ENCODE measurements around the gene ZNHIT6. TPM values are rescaled to one million over a fixed set of nuclear protein-coding genes. Genes with fewer than 3 reads are reported as not detected.
"Not testable (repeated sequence)": the region's sequence is repeated elsewhere in the genome, so short reads cannot be mapped to it uniquely, and the experiment has no call there.

ZNHIT6 gene
- total and polyA plus RNA-seq, 5 donors from 2014 or later, result 14.5 to 20.3 (median 16.4) TPM

DNA sequence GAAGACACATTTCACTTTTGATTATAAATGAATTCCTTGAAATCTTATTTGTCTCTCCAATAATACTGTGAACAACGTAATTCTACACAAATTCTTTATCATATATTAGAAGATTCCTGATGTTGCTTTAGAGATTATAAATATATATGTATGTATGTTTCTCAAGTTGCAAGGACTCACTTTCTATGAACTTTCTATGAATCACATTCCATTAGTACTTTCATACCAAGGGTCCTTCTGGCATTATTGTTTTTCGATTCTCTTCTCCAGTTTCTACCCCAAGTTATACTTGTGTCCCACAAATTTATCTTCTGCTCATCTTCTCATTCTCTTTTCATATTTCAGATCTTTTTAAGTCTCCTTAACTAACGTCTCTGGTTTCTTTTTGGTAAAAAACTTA is 55.9 kb downstream of the ZNHIT6 start:
- ATAC-seq (ENCODE audit: low read depth in 2 of 2) (no peak), DNase-seq (no peak)
- Histone ChIP-seq H3K4me3 (ENCODE audit: low read depth, low read length) (no peak overlapping the region), H3K27ac (ENCODE audit: insufficient read depth, low read length, poor library complexity, severe bottlenecking) (no peak overlapping the region), H3K4me1 (ENCODE audit: control insufficient read depth, insufficient read depth, low read length, poor library complexity, severe bottlenecking) (no peaks in the 10 kb centered on the region), H3K36me3 (ENCODE audit: control insufficient read depth, insufficient read depth, low read length) (peaks cover 39% of the 10 kb centered on the region), H3K9me3 (ENCODE audit: control insufficient read depth in 2 of 2, low read length in 2 of 2) (peaks cover 3 to 4% of the 10 kb centered on the region in 2 experiments), H3K27me3 (ENCODE audit: control insufficient read depth, insufficient read depth, low read length) (no peaks in the 10 kb centered on the region)
- H3K9me3 Mint-ChIP-seq, result peaks cover 0 to 11% (median 2%) of the 10 kb centered on the region in 7 donors
- H3K27ac Mint-ChIP-seq, result no peak overlapping the region
- H3K36me3 Mint-ChIP-seq, result peaks cover 66% of the 10 kb centered on the region
- H3K4me3 Mint-ChIP-seq, result no peak overlapping the region
- H3K4me1 Mint-ChIP-seq, result peaks cover 0 to 7% (median 0%) of the 10 kb centered on the region in 4 donors
- H3K27me3 Mint-ChIP-seq, result no peaks in the 10 kb centered on the region

GRCh38 chr1:85650645-85651044 is 57.6 kb downstream of the ZNHIT6 start:
- Mint-ChIP-seq H3K27ac (no peak overlapping the region), H3K4me1 (peaks cover 0 to 3% (median 0%) of the 10 kb centered on the region in 4 donors), H3K36me3 (peaks cover 56% of the 10 kb centered on the region), H3K9me3 (peaks cover 0 to 13% (median 2%) of the 10 kb centered on the region in 7 donors), H3K27me3 (no peaks in the 10 kb centered on the region), H3K4me3 (no peak overlapping the region)
- DNase-seq, result no peak
- H3K4me1 ChIP-seq (ENCODE audit: control insufficient read depth, insufficient read depth, low read length, poor library complexity, severe bottlenecking), result no peaks in the 10 kb centered on the region
- ATAC-seq (ENCODE audit: low read depth in 2 of 2), result no peak
- no peaks in the 10 kb centered on the region for H3K27me3 ChIP-seq (ENCODE audit: control insufficient read depth, insufficient read depth, low read length)
- no peak overlapping the region for H3K27ac ChIP-seq (ENCODE audit: insufficient read depth, low read length, poor library complexity, severe bottlenecking)
- H3K9me3 ChIP-seq (ENCODE audit: control insufficient read depth in 2 of 2, low read length in 2 of 2), result peaks cover 3 to 4% of the 10 kb centered on the region in 2 experiments
- H3K36me3 ChIP-seq (ENCODE audit: control insufficient read depth, insufficient read depth, low read length), result peaks cover 31% of the 10 kb centered on the region
- no peak overlapping the region for H3K4me3 ChIP-seq (ENCODE audit: low read depth, low read length)

DNA sequence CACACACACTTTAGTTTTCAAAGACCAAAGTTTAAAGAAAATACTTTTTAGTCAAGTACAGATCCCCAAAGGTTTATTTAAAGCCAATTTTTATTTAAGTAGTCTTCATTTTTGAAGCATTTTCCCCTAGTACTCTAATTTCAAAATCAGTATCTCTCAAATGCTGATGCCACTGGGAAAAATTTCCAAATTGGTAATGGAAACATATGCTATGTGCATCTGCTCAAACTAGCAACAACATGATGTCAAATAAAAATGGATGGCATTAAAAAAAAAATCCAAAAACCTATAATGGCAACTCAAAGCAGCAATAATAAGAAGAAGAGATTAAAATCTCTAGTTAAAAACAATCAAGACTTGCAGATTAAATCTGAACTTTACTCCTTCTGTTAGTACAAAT is 58.6 kb downstream of the ZNHIT6 start:
- H3K4me1 ChIP-seq (ENCODE audit: control insufficient read depth, insufficient read depth, low read length, poor library complexity, severe bottlenecking), result no peaks in the 10 kb centered on the region
- H3K27me3 ChIP-seq (ENCODE audit: control insufficient read depth, insufficient read depth, low read length), result no peaks in the 10 kb centered on the region
- Mint-ChIP-seq H3K27me3 (no peaks in the 10 kb centered on the region), H3K4me1 (no peaks in the 10 kb centered on the region), H3K4me3 (no peak overlapping the region), H3K36me3 (peaks cover 49% of the 10 kb centered on the region), H3K27ac (no peak overlapping the region), H3K9me3 (peaks cover 0 to 16% (median 2%) of the 10 kb centered on the region in 7 donors)
- DNase-seq (no peak), ATAC-seq (ENCODE audit: low read depth in 2 of 2) (no peak)
- peaks cover 27% of the 10 kb centered on the region for H3K36me3 ChIP-seq (ENCODE audit: control insufficient read depth, insufficient read depth, low read length)
- no peak overlapping the region for H3K27ac ChIP-seq (ENCODE audit: insufficient read depth, low read length, poor library complexity, severe bottlenecking)
- no peak overlapping the region for H3K4me3 ChIP-seq (ENCODE audit: low read depth, low read length)
- peaks cover 3 to 4% of the 10 kb centered on the region in 2 experiments for H3K9me3 ChIP-seq (ENCODE audit: control insufficient read depth in 2 of 2, low read length in 2 of 2)

- not testable (repeated sequence) for H3K4me3 ChIP-seq (ENCODE audit: low read depth, low read length); H3K4me1 ChIP-seq (ENCODE audit: control insufficient read depth, insufficient read depth, low read length, poor library complexity, severe bottlenecking); H3K4me3 Mint-ChIP-seq; H3K27ac Mint-ChIP-seq; ATAC-seq (ENCODE audit: low read depth in 2 of 2); H3K27me3 Mint-ChIP-seq; H3K27me3 ChIP-seq (ENCODE audit: control insufficient read depth, insufficient read depth, low read length); H3K4me1 Mint-ChIP-seq; DNase-seq; H3K27ac ChIP-seq (ENCODE audit: insufficient read depth, low read length, poor library complexity, severe bottlenecking)
- peaks cover 33% of the 10 kb centered on the region for H3K36me3 Mint-ChIP-seq
- H3K9me3 Mint-ChIP-seq, result peaks cover 0 to 37% (median 16%) of the 10 kb centered on the region in 7 donors
- peaks cover 15% of the 10 kb centered on the region for H3K36me3 ChIP-seq (ENCODE audit: control insufficient read depth, insufficient read depth, low read length)
- peaks cover 16% of the 10 kb centered on the region in 2 experiments for H3K9me3 ChIP-seq (ENCODE audit: control insufficient read depth in 2 of 2, low read length in 2 of 2)
Observed at GRCh38 chr1:85641598-85642556, 66.4 kb downstream of the ZNHIT6 start.

- H3K4me3 ChIP-seq (ENCODE audit: low read depth, low read length); H3K4me1 Mint-ChIP-seq; H3K27me3 ChIP-seq (ENCODE audit: control insufficient read depth, insufficient read depth, low read length); H3K27me3 Mint-ChIP-seq; H3K27ac ChIP-seq (ENCODE audit: insufficient read depth, low read length, poor library complexity, severe bottlenecking); H3K27ac Mint-ChIP-seq; ATAC-seq (ENCODE audit: low read depth in 2 of 2); DNase-seq; H3K4me3 Mint-ChIP-seq; H3K4me1 ChIP-seq (ENCODE audit: control insufficient read depth, insufficient read depth, low read length, poor library complexity, severe bottlenecking): not testable (repeated sequence)
- H3K9me3 Mint-ChIP-seq, result peaks cover 0 to 37% (median 16%) of the 10 kb centered on the region in 7 donors
- peaks cover 47% of the 10 kb centered on the region for H3K36me3 Mint-ChIP-seq
- peaks cover 15% of the 10 kb centered on the region for H3K36me3 ChIP-seq (ENCODE audit: control insufficient read depth, insufficient read depth, low read length)
- H3K9me3 ChIP-seq (ENCODE audit: control insufficient read depth in 2 of 2, low read length in 2 of 2), result peaks cover 16% of the 10 kb centered on the region in 2 experiments
Observed at GRCh38 chr1:85639920-85640319, 68.3 kb downstream of the ZNHIT6 start.

DNA sequence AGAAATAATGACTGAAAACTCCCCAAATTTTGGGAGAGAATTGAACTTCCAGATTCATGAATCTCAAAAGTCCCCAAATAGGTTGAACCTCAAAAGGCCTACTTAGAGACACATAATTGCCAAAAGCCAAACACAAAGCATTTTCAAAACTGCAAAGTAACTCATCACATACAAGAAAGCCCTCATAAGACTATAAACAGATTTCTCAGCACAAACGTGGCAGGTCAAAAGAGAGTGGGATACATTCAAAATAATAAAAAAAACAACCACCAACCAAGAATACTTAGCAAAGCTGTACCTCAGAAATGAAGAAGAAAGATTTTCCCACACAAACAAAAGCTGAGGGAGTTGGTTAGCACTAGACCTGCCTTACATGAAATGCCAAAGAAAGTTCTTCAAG is 69.8 kb downstream of the ZNHIT6 start:
- no peak for ATAC-seq (ENCODE audit: low read depth in 2 of 2)
- Mint-ChIP-seq H3K27me3 (no peaks in the 10 kb centered on the region), H3K9me3 (peaks cover 0 to 36% (median 18%) of the 10 kb centered on the region in 7 donors), H3K36me3 (peaks cover 48% of the 10 kb centered on the region), H3K4me1 (no peaks in the 10 kb centered on the region), H3K27ac (no peak overlapping the region), H3K4me3 (no peak overlapping the region)
- H3K4me1 ChIP-seq (ENCODE audit: control insufficient read depth, insufficient read depth, low read length, poor library complexity, severe bottlenecking), result no peaks in the 10 kb centered on the region
- H3K9me3 ChIP-seq (ENCODE audit: control insufficient read depth in 2 of 2, low read length in 2 of 2), result peaks cover 16% of the 10 kb centered on the region in 2 experiments
- no peak for DNase-seq
- H3K36me3 ChIP-seq (ENCODE audit: control insufficient read depth, insufficient read depth, low read length), result peaks cover 15% of the 10 kb centered on the region
- H3K27me3 ChIP-seq (ENCODE audit: control insufficient read depth, insufficient read depth, low read length), result no peaks in the 10 kb centered on the region
- no peak overlapping the region for H3K27ac ChIP-seq (ENCODE audit: insufficient read depth, low read length, poor library complexity, severe bottlenecking)
- no peak overlapping the region for H3K4me3 ChIP-seq (ENCODE audit: low read depth, low read length)

GRCh38 chr1:85630493-85630892 is 77.7 kb downstream of the ZNHIT6 start:
- DNase-seq (no peak), ATAC-seq (ENCODE audit: low read depth in 2 of 2) (no peak)
- no peak overlapping the region for H3K4me3 ChIP-seq (ENCODE audit: low read depth, low read length)
- Mint-ChIP-seq H3K9me3 (peaks cover 0 to 8% (median 1%) of the 10 kb centered on the region in 7 donors), H3K4me1 (peaks cover 0 to 2% (median 0%) of the 10 kb centered on the region in 4 donors), H3K27ac (no peak overlapping the region), H3K36me3 (peaks cover 61% of the 10 kb centered on the region), H3K4me3 (no peak overlapping the region), H3K27me3 (no peaks in the 10 kb centered on the region)
- no peaks in the 10 kb centered on the region for H3K27me3 ChIP-seq (ENCODE audit: control insufficient read depth, insufficient read depth, low read length)
- H3K9me3 ChIP-seq (ENCODE audit: control insufficient read depth in 2 of 2, low read length in 2 of 2), result peaks cover 0 to 1% of the 10 kb centered on the region in 2 experiments
- no peak overlapping the region for H3K27ac ChIP-seq (ENCODE audit: insufficient read depth, low read length, poor library complexity, severe bottlenecking)
- no peaks in the 10 kb centered on the region for H3K36me3 ChIP-seq (ENCODE audit: control insufficient read depth, insufficient read depth, low read length)
- no peaks in the 10 kb centered on the region for H3K4me1 ChIP-seq (ENCODE audit: control insufficient read depth, insufficient read depth, low read length, poor library complexity, severe bottlenecking)

Measured in CD4-positive, CD25-positive, alpha-beta regulatory T cell (primary cell).